Neural cell (in vitro differentiated cells): ENCODE data around the gene SPP2. TPM values are rescaled to one million over a fixed set of nuclear protein-coding genes. Genes with fewer than 3 reads are reported as not detected.

Source experiments
- H2AFZ ChIP-seq: fragments of 200-600, 300-800 bp; sonication (generic), shearing (Covaris generic); 2 replicates; pipeline ENCODE4 v1.6.0; 2014; ENCODE audit warnings: low read depth, mild to moderate bottlenecking, antibody characterized with exemption, low read length, moderate library complexity
- H3F3A ChIP-seq: fragments of 200-600 bp; shearing (Covaris generic); 2 replicates; pipeline ENCODE4 v1.6.1; 2016; ENCODE audit warnings: mild to moderate bottlenecking, moderate library complexity, mixed read lengths, antibody characterized with exemption, low read length; ENCODE audit not compliant: insufficient read depth, poor library complexity, severe bottlenecking
- H3K27ac ChIP-seq: fragments of 200-600, 300-800 bp; sonication (generic), shearing (Covaris generic); 2 replicates; pipeline ENCODE4 v1.5.1; 2014; ENCODE audit warnings: mild to moderate bottlenecking, low read length, moderate library complexity
- H3K27me3 ChIP-seq: fragments of 300-800, 200-600 bp; sonication (generic), shearing (Covaris generic); 2 replicates; pipeline ENCODE4 v1.6.0; 2014; ENCODE audit warnings: mild to moderate bottlenecking, low read depth, low read length, moderate library complexity; ENCODE audit not compliant: insufficient read depth
- H3K36me3 ChIP-seq: fragments of 300-800, 200-600 bp; sonication (generic), shearing (Covaris generic); 2 replicates; pipeline ENCODE4 v1.5.1; 2014; ENCODE audit warnings: mild to moderate bottlenecking, antibody characterized with exemption, low read length, moderate library complexity; ENCODE audit not compliant: insufficient read depth
- H3K4me2 ChIP-seq: fragments of 300-800, 200-600 bp; sonication (generic), shearing (Covaris generic); 2 replicates; pipeline ENCODE4 v1.6.0; 2014; ENCODE audit warnings: mild to moderate bottlenecking, low read length
- H3K4me3 ChIP-seq: fragments of 300-800, 200-600 bp; sonication (generic), shearing (Covaris generic); 2 replicates; pipeline ENCODE4 v1.5.1; 2014; ENCODE audit warnings: mild to moderate bottlenecking, low read length, moderate library complexity
- H3K79me2 ChIP-seq: fragments of 200-600 bp; shearing (Covaris generic); replicated peaks from 2 replicates; pipeline ENCODE4 v1.6.0; 2014; ENCODE audit warnings: mild to moderate bottlenecking, low read length, moderate library complexity; ENCODE audit not compliant: insufficient read depth
- H3K9ac ChIP-seq: fragments of 300-800, 200-600 bp; sonication (generic), shearing (Covaris generic); 2 replicates; pipeline ENCODE4 v1.6.1; 2016; ENCODE audit warnings: mild to moderate bottlenecking, low read length, mixed read lengths
- H3K9me2 ChIP-seq: fragments of 200-600 bp; shearing (Covaris generic); 2 replicates; pipeline ENCODE4 v1.6.1; 2016; ENCODE audit warnings: mild to moderate bottlenecking, low read length, mixed read lengths; ENCODE audit not compliant: insufficient read depth
- H3K9me3 ChIP-seq: fragments of 200-600, 300-800 bp; sonication (generic), shearing (Covaris generic); 2 replicates; pipeline ENCODE4 v1.6.1; 2016; ENCODE audit warnings: mild to moderate bottlenecking, mixed run types, low read length, moderate library complexity, mixed read lengths
- H4K20me1 ChIP-seq: fragments of 200-600 bp; shearing (Covaris generic); 2 replicates; pipeline ENCODE4 v1.6.1; 2016; ENCODE audit warnings: mild to moderate bottlenecking, mixed run types; ENCODE audit not compliant: insufficient read depth
- EP300 ChIP-seq: fragments of 450-650 bp; conservative IDR thresholded peaks from 2 replicates; pipeline ENCODE4 v1.6.1; 2014; ENCODE audit warnings: antibody characterized with exemption, mild to moderate bottlenecking, moderate library complexity; ENCODE audit not compliant: poor library complexity, severe bottlenecking
- EZH2 ChIP-seq: fragments of 200-600, 300-800 bp; shearing (Covaris generic), sonication (generic); IDR thresholded peaks from 2 replicates; pipeline ENCODE4 v1.6.1; 2014; ENCODE audit warnings: antibody characterized with exemption, low read length, borderline replicate concordance, mild to moderate bottlenecking; ENCODE audit not compliant: insufficient read depth, poor library complexity, severe bottlenecking
- MXI1 ChIP-seq: fragments of 450-650 bp; conservative IDR thresholded peaks from 2 replicates; pipeline ENCODE4 v1.6.1; 2014; ENCODE audit warnings: antibody characterized with exemption, mild to moderate bottlenecking; ENCODE audit not compliant: poor library complexity, severe bottlenecking
- POLR2AphosphoS5 ChIP-seq: IDR thresholded peaks from 2 replicates; pipeline ENCODE4 v1.6.1; 2012
- RAD21 ChIP-seq: fragments of 450-650 bp; conservative IDR thresholded peaks from 2 replicates; pipeline ENCODE4 v1.6.1; 2014; ENCODE audit warnings: antibody characterized with exemption, mild to moderate bottlenecking, moderate library complexity
- SMC3 ChIP-seq: fragments of 450-650 bp; conservative IDR thresholded peaks from 2 replicates; pipeline ENCODE4 v1.6.1; 2014; ENCODE audit warnings: antibody characterized with exemption, mild to moderate bottlenecking, moderate library complexity; ENCODE audit not compliant: poor library complexity
- TAF1 ChIP-seq: IDR thresholded peaks from 2 replicates; pipeline ENCODE4 v1.6.1; 2012; ENCODE audit warnings: low read depth
- polyA plus RNA-seq: library from polyadenylated mRNA; depleted of rRNA; stranded (reverse); fragments of >200 nt; gene quantifications from 2 replicates; pipeline ENCODE4 v1.2.3, GENCODE V29; 2014
- TF ChIP-seq, protein P1 (sequence below): IDR thresholded peaks from 2 replicates; pipeline ENCODE4 v1.6.1; 2012; ENCODE audit warnings: borderline replicate concordance
- TF ChIP-seq, protein P2 (sequence below): fragments of 450-650 bp; IDR thresholded peaks from 2 replicates; pipeline ENCODE4 v1.5.1; 2014; ENCODE audit warnings: antibody characterized with exemption, mild to moderate bottlenecking, moderate library complexity; ENCODE audit not compliant: poor library complexity, severe bottlenecking

Gene SPP2
- polyA plus RNA-seq, 1 donor from 2014 or later = not detected

DNA sequence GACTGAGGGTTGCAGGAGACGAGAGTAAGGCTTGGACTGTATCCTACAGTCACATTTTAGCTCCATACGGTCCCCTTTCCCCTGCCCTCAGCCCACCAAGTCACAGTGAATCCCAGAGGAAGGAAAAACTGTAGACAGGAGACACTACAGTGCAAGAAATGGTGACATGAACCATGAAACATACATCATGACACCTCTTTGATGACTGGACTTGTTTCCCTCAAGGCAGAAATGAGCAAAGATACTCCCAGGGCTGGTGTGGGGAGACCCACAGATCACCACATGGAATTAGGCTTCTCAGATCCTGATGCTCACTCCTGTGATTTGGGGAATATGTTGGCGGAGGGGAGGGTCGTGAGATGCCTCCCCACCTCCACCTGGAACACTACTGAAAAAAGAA is 48.2 kb upstream of the SPP2 start:
- Histone ChIP-seq H3K9me3 (no peaks in the 10 kb centered on the region), H3F3A (no peaks in the 10 kb centered on the region), H3K79me2 (no peaks in the 10 kb centered on the region), H3K4me3 (no peak overlapping the region), H3K27me3 (no peaks in the 10 kb centered on the region), H3K4me2 (no peak overlapping the region), H2AFZ (no peak overlapping the region), H3K27ac (no peak overlapping the region), H3K9ac (no peak overlapping the region), H4K20me1 (no peaks in the 10 kb centered on the region), H3K9me2 (no peaks in the 10 kb centered on the region), H3K36me3 (no peaks in the 10 kb centered on the region)
- TF ChIP-seq, protein P1, sequence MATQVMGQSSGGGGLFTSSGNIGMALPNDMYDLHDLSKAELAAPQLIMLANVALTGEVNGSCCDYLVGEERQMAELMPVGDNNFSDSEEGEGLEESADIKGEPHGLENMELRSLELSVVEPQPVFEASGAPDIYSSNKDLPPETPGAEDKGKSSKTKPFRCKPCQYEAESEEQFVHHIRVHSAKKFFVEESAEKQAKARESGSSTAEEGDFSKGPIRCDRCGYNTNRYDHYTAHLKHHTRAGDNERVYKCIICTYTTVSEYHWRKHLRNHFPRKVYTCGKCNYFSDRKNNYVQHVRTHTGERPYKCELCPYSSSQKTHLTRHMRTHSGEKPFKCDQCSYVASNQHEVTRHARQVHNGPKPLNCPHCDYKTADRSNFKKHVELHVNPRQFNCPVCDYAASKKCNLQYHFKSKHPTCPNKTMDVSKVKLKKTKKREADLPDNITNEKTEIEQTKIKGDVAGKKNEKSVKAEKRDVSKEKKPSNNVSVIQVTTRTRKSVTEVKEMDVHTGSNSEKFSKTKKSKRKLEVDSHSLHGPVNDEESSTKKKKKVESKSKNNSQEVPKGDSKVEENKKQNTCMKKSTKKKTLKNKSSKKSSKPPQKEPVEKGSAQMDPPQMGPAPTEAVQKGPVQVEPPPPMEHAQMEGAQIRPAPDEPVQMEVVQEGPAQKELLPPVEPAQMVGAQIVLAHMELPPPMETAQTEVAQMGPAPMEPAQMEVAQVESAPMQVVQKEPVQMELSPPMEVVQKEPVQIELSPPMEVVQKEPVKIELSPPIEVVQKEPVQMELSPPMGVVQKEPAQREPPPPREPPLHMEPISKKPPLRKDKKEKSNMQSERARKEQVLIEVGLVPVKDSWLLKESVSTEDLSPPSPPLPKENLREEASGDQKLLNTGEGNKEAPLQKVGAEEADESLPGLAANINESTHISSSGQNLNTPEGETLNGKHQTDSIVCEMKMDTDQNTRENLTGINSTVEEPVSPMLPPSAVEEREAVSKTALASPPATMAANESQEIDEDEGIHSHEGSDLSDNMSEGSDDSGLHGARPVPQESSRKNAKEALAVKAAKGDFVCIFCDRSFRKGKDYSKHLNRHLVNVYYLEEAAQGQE = no peak
- TF ChIP-seq MXI1 (no peak), SMC3 (no peak), EZH2 (no peak), POLR2AphosphoS5 (no peak), RAD21 (no peak), TAF1 (no peak), EP300 (no peak)
- TF ChIP-seq, protein P2, sequence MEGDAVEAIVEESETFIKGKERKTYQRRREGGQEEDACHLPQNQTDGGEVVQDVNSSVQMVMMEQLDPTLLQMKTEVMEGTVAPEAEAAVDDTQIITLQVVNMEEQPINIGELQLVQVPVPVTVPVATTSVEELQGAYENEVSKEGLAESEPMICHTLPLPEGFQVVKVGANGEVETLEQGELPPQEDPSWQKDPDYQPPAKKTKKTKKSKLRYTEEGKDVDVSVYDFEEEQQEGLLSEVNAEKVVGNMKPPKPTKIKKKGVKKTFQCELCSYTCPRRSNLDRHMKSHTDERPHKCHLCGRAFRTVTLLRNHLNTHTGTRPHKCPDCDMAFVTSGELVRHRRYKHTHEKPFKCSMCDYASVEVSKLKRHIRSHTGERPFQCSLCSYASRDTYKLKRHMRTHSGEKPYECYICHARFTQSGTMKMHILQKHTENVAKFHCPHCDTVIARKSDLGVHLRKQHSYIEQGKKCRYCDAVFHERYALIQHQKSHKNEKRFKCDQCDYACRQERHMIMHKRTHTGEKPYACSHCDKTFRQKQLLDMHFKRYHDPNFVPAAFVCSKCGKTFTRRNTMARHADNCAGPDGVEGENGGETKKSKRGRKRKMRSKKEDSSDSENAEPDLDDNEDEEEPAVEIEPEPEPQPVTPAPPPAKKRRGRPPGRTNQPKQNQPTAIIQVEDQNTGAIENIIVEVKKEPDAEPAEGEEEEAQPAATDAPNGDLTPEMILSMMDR = no peak

DNA sequence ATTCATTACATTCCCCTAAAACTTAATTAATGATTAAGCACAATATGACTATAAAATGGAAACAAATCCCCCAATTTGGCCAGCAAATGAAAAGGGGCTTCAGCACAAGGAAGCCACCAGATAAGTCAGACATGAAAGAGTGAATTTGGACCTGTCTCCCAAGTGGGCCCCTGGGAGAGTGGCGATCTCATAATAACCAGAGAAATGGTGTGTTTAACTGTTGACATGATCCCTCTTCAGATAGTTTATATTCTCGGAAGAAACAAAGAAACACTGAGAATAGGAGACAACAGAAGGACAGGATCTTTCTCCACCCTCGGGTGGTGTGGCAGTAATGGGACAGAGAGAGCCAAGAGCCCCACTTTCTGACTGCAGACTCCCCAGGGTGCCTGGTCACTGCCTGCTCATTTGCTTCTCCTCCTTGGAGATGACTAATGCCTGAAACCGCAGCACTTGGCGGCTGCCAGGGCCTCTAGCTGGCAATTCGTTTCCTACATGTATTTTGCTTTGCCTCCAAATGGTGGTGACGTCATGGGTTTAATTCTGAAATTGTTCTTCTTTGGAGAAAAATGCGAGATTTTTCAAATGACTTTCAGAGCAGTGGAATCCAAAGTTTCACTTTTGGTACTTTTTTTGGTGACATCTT is 46.4 kb upstream of the SPP2 start:
- Histone ChIP-seq H3K9me2 (no peaks in the 10 kb centered on the region), H4K20me1 (no peaks in the 10 kb centered on the region), H3K27me3 (no peaks in the 10 kb centered on the region), H3K79me2 (no peaks in the 10 kb centered on the region), H3F3A (no peaks in the 10 kb centered on the region), H3K36me3 (no peaks in the 10 kb centered on the region), H2AFZ (no peak overlapping the region), H3K9ac (no peak overlapping the region), H3K9me3 (no peaks in the 10 kb centered on the region), H3K4me2 (no peak overlapping the region), H3K4me3 (no peak overlapping the region), H3K27ac (no peak overlapping the region)
- TF ChIP-seq, protein P1 = no peak
- no peak for TF ChIP-seq TAF1
- no peak for TF ChIP-seq EP300
- no peak for TF ChIP-seq SMC3
- no peak for TF ChIP-seq POLR2AphosphoS5
- TF ChIP-seq, protein P2 = no peak
- TF ChIP-seq EZH2 = no peak
- no peak for TF ChIP-seq MXI1
- TF ChIP-seq RAD21 = no peak
